HG03439 (cell line): ENCODE measurements around the gene CCDC102B.

Experiments
- ATAC-seq: cut with Tn5 transposase; IDR thresholded peaks from one replicate; pipeline ENCODE4 v1.9.1; 2021; ENCODE audit warnings: mild to moderate bottlenecking, moderate library complexity; ENCODE audit not compliant: unreplicated experiment

The CCDC102B gene

GRCh38 chr18:69067048-69067447 lies 269.2 kb downstream of the CCDC102B start:
- no peak for ATAC-seq

- no peak for ATAC-seq
These were observed 273.8 kb downstream of the CCDC102B start for GRCh38 chr18:69071680-69072079.

- ATAC-seq: no peak
These were observed 284.0 kb downstream of the CCDC102B start for GRCh38 chr18:69081846-69082245.

DNA sequence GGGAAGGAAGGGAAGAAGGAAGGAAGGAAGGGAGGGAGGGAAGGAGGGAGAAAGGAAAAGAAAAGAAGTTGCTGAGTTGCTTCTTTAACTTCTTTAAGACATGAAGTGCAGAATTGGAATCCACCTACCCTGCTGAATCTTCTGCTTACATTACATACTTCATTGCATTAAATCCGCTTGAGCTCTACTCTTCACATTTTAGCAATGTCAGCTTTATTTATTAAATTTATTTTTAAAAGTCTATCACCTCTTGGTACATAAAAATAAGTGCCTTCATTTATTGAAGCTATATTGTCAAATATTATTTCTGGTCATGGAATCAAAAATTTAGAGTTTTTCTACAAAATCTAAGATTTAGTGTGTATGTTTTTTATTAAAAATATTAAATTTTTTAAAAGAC lies 284.6 kb downstream of the CCDC102B start:
- ATAC-seq: no peak

DNA sequence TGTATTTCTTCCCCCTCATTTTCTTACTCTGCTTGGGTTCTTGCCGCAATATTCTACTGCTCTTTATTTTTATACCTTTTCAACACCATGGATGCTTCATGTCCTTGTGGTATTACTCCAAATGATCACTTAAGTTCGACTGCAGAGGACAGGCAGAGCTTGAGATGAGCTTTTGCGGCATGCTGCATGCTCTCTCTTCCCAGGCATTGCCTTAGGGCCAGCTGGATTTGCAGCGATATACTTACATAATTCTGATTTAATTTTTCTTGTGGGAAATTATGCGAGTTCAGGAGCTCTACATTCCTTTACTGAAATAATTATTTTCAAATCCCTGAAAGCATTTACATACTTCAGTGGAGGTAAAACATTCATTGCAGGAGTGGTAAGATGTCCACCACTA lies 288.1 kb downstream of the CCDC102B start:
- ATAC-seq: no peak

- no peak for ATAC-seq
These were observed 291.1 kb downstream of the CCDC102B start for GRCh38 chr18:69088973-69089372.

DNA sequence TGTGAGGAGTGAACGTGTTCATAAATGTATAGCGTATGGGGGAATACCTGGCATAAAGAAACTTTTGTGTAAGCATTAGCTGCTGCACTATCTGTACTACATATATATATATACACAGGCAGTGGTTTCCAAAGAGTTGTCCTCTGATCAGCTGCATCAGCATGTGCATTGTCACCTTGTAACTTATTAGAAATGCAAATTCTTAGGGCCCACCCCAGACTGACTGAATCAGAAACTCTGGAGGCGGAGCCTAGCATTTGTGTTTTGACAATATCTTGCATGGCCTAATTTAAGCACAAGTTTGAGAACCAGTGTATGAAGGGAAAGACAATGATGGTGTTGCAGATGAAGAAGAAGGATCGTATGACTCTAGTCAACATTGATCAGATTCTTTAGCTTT lies 299.5 kb downstream of the CCDC102B start:
- ATAC-seq: peak; percentile 85

DNA sequence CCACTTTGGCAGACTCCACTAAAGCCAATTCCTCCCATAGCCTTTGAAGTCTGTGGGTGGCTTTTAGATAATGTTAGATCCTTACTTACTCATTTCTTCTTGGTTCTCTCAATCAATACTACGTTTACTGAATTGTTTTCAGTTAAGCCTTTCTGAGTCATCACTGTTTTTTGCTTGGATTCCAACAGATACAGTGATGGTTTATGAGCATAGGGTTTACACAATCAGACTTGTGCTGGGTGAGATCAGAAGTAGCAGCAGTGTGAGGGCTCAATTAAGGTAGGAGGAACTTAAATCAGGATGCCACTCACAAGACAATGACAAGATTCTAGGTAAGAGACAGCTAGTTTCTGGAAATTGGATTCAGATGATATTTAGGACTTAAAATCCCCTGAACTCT lies 305.1 kb downstream of the CCDC102B start:
- no peak for ATAC-seq
